Stimulated activated naive CD4-positive, alpha-beta T cell (primary cell): ENCODE data around the gene EN2.

Experiments
- DNase-seq, 6 experiments: peaks; one replicate each; lab custom pipeline; 2025; lab: John Stamatoyannopoulos, UW

Gene EN2

GRCh38 chr7:155464183-155464582 is 6.3 kb downstream of the EN2 start:
- no peak for DNase-seq

- no peak for DNase-seq
Observed at GRCh38 chr7:155464948-155465739, 7.2 kb downstream of the EN2 start.

- DNase-seq, result no peak
Observed at GRCh38 chr7:155465761-155466141, 7.8 kb downstream of the EN2 start.

GRCh38 chr7:155466142-155466813 is 8.3 kb downstream of the EN2 start:
- DNase-seq, result no peak

GRCh38 chr7:155466814-155467733 is 9.1 kb downstream of the EN2 start:
- DNase-seq, result no peak

GRCh38 chr7:155467846-155468784 is 10.2 kb downstream of the EN2 start:
- no peak for DNase-seq

- no peak for DNase-seq
Observed at GRCh38 chr7:155468785-155469148, 10.8 kb downstream of the EN2 start.

- no peak for DNase-seq
Observed at GRCh38 chr7:155469311-155470185, 11.6 kb downstream of the EN2 start.

- DNase-seq, result no peak
Observed at GRCh38 chr7:155470186-155470487, 12.2 kb downstream of the EN2 start.

GRCh38 chr7:155470686-155471638 is 13.0 kb downstream of the EN2 start:
- no peak for DNase-seq

GRCh38 chr7:155471718-155472117 is 13.8 kb downstream of the EN2 start:
- DNase-seq, result no peak

- no peak for DNase-seq
Observed at GRCh38 chr7:155477476-155477875, 19.5 kb downstream of the EN2 start.

GRCh38 chr7:155481764-155482163 is 23.8 kb downstream of the EN2 start:
- DNase-seq, result no peak

- DNase-seq, result no peak
Observed at GRCh38 chr7:155482511-155483183, 24.7 kb downstream of the EN2 start.

- DNase-seq, result no peak
Observed at GRCh38 chr7:155483245-155483644, 25.3 kb downstream of the EN2 start.

GRCh38 chr7:155483868-155484325 is 26.0 kb downstream of the EN2 start:
- DNase-seq, result no peak

- no peak for DNase-seq
Observed at GRCh38 chr7:155484483-155485399, 26.8 kb downstream of the EN2 start.
